H1 (cell line): Measurements from ENCODE around the gene GLRX. TPM values are rescaled to one million over a fixed set of nuclear protein-coding genes. Genes with fewer than 3 reads are reported as not detected.

Experiments used
- CTCF ChIA-PET: fragments of 300-600 bp; sonication (Branson Sonifier 250); formaldehyde crosslinking; loops from one replicate; lab custom pipeline; 2021; ENCODE audit not compliant: partially characterized antibody; lab: Charles Lee
- POLR2A ChIA-PET: fragments of 300-600 bp; sonication (Branson Sonifier 250); formaldehyde crosslinking; loops from one replicate; lab custom pipeline; 2021; ENCODE audit warnings: inconsistent platforms; ENCODE audit not compliant: partially characterized antibody; lab: Charles Lee
- DNase-seq, 2 experiments: peaks; one replicate each; pipeline versions ENCODE4 v3.0.0 to v3.0.0-alpha.2; 2010 to 2022; ENCODE audit warnings: low spot score in 2 of 2, low read depth in 1 of 2, mixed read lengths in 1 of 2
- FAIRE-seq: peaks from 2 replicates; lab custom pipeline; 2011; peaks lifted over from hg19 to GRCh38; lab: Jason Lieb, UNC
- H2AFZ ChIP-seq: 2 replicates; pipeline ENCODE4 v1.8.1; 2012; ENCODE audit warnings: low read length, inconsistent platforms
- H2AK5ac ChIP-seq: 2 replicates; pipeline ENCODE4 v1.6.1; 2013; ENCODE audit warnings: low read depth, low read length
- H2BK120ac ChIP-seq: replicated peaks from 2 replicates; pipeline ENCODE3; 2013; ENCODE audit warnings: low read depth, low read length, inconsistent platforms
- H2BK12ac ChIP-seq: 2 replicates; pipeline ENCODE4 v1.6.1; 2013; ENCODE audit warnings: low read depth, low read length
- H2BK15ac ChIP-seq: 2 replicates; pipeline ENCODE4 v1.6.1; 2013; ENCODE audit warnings: low read length
- H2BK20ac ChIP-seq: 2 replicates; pipeline ENCODE4 v1.6.1; 2013; ENCODE audit warnings: low read length
- H2BK5ac ChIP-seq: 2 replicates; pipeline ENCODE4 v1.6.1; 2013; ENCODE audit warnings: low read depth, low read length
- H3K14ac ChIP-seq: 2 replicates; pipeline ENCODE4 v1.6.1; 2013; ENCODE audit warnings: inconsistent platforms; ENCODE audit not compliant: insufficient read length
- H3K18ac ChIP-seq: 2 replicates; pipeline ENCODE4 v1.6.1; 2013; ENCODE audit warnings: low read length; ENCODE audit errors: extremely low read depth
- H3K23ac ChIP-seq: 2 replicates; pipeline ENCODE4 v1.6.1; 2013; ENCODE audit warnings: inconsistent platforms; ENCODE audit not compliant: insufficient read length
- H3K23me2 ChIP-seq: 2 replicates; pipeline ENCODE4 v1.6.1; 2013; ENCODE audit warnings: low read depth, low read length
- H3K27ac ChIP-seq: 2 replicates; pipeline ENCODE4 v1.6.1; 2011; ENCODE audit warnings: low read depth, low read length, inconsistent platforms
- H3K27me3 ChIP-seq, 4 experiments: replicated peaks in 1 of 4; 1 replicate in 1 of 4; 2 replicates in 3 of 4; pipeline versions ENCODE4 v1.6.1 to v1.8.1; 2011 to 2013; ENCODE audit warnings: low read length in 3 of 4, mild to moderate bottlenecking in 3 of 4, inconsistent platforms in 2 of 4, mixed read lengths in 2 of 4, moderate library complexity in 1 of 4; ENCODE audit not compliant: control insufficient read depth in 3 of 4, insufficient read depth in 3 of 4; ENCODE audit errors: extremely low read depth in 1 of 4
- H3K36me3 ChIP-seq, 4 experiments: 2 replicates each; pipeline versions ENCODE4 v1.6.1 to v1.8.1; 2011 to 2013; ENCODE audit warnings: mild to moderate bottlenecking in 4 of 4, low read length in 3 of 4, moderate library complexity in 2 of 4, control low read depth in 1 of 4, inconsistent platforms in 1 of 4; ENCODE audit not compliant: insufficient read depth in 4 of 4, control insufficient read depth in 2 of 4
- H3K4ac ChIP-seq: replicated peaks from 2 replicates; pipeline ENCODE3; 2013; ENCODE audit warnings: low read length, low read depth, mixed read lengths, inconsistent platforms; ENCODE audit not compliant: insufficient read length
- H3K4me1 ChIP-seq, 4 experiments: replicated peaks in 1 of 4; 1 replicate in 1 of 4; 2 replicates in 3 of 4; pipeline versions ENCODE4 v1.6.1 to v1.8.1; 2011 to 2013; ENCODE audit warnings: low read length in 3 of 4, inconsistent platforms in 2 of 4, mixed read lengths in 1 of 4; ENCODE audit not compliant: insufficient read depth in 4 of 4, control insufficient read depth in 3 of 4
- H3K4me2 ChIP-seq, 2 experiments: 2 replicates each; pipeline versions ENCODE4 v1.6.1 to v1.8.1; 2011 to 2013; ENCODE audit warnings: low read depth in 2 of 2, low read length in 2 of 2, control low read depth in 1 of 2, inconsistent platforms in 1 of 2, mild to moderate bottlenecking in 1 of 2; ENCODE audit not compliant: insufficient read depth in 1 of 2
- H3K4me3 ChIP-seq, 4 experiments: fragments of 200-600, 300-600 bp in 1 of 4; sonication (generic), shearing (Covaris generic), sonication (Bioruptor Twin) in 1 of 4; 2 replicates each; pipeline versions ENCODE4 v1.5.1 to v1.8.1; 2011 to 2016; ENCODE audit warnings: low read length in 4 of 4, low read depth in 3 of 4, control low read depth in 2 of 4, inconsistent platforms in 2 of 4, mild to moderate bottlenecking in 2 of 4, mixed read lengths in 1 of 4, moderate library complexity in 1 of 4; ENCODE audit not compliant: insufficient read depth in 2 of 4; ENCODE audit errors: extremely low read depth in 1 of 4
- H3K56ac ChIP-seq: replicated peaks from 2 replicates; pipeline ENCODE3; 2013; ENCODE audit warnings: low read depth, mild to moderate bottlenecking, mixed read lengths, low read length, inconsistent platforms; ENCODE audit not compliant: insufficient read length
- H3K79me1 ChIP-seq: 2 replicates; pipeline ENCODE4 v1.6.1; 2013; ENCODE audit warnings: low read depth, low read length, control low read depth
- H3K79me2 ChIP-seq, 2 experiments: 2 replicates each; pipeline versions ENCODE4 v1.6.1 to v1.8.1; 2012 to 2013; ENCODE audit warnings: low read length in 2 of 2, mild to moderate bottlenecking in 2 of 2, inconsistent platforms in 1 of 2; ENCODE audit not compliant: insufficient read depth in 2 of 2, control insufficient read depth in 1 of 2
- H3K9ac ChIP-seq, 4 experiments: replicated peaks in 1 of 4; 1 replicate in 1 of 4; 2 replicates in 3 of 4; pipeline versions ENCODE4 v1.6.1 to v1.8.1; 2011 to 2013; ENCODE audit warnings: low read depth in 3 of 4, low read length in 3 of 4, control low read depth in 2 of 4, mild to moderate bottlenecking in 2 of 4, moderate library complexity in 2 of 4, inconsistent platforms in 1 of 4; ENCODE audit errors: extremely low read depth in 1 of 4
- H3K9me3 ChIP-seq, 2 experiments: 2 replicates each; pipeline versions ENCODE4 v1.6.1 to v1.8.1; 2012 to 2013; ENCODE audit warnings: mild to moderate bottlenecking in 2 of 2, moderate library complexity in 2 of 2, control low read depth in 1 of 2, inconsistent platforms in 1 of 2, low read depth in 1 of 2, low read length in 1 of 2, mixed read lengths in 1 of 2; ENCODE audit not compliant: insufficient read depth in 2 of 2
- H4K20me1 ChIP-seq, 2 experiments: replicated peaks in 1 of 2; 2 replicates each; pipeline versions ENCODE3 to v1.8.1; 2011 to 2013; ENCODE audit warnings: inconsistent platforms in 2 of 2, low read length in 2 of 2, mild to moderate bottlenecking in 1 of 2; ENCODE audit not compliant: insufficient read depth in 2 of 2, control insufficient read depth in 1 of 2
- H4K5ac ChIP-seq: 2 replicates; pipeline ENCODE4 v1.6.1; 2013; ENCODE audit warnings: low read length, low read depth, mixed read lengths, inconsistent platforms; ENCODE audit not compliant: insufficient read length
- H4K8ac ChIP-seq: 2 replicates; pipeline ENCODE4 v1.8.0; 2013; ENCODE audit warnings: mild to moderate bottlenecking, moderate library complexity, low read length, inconsistent platforms; ENCODE audit not compliant: insufficient read depth; ENCODE audit errors: extremely low read depth
- H4K91ac ChIP-seq: replicated peaks from 2 replicates; pipeline ENCODE3; 2013; ENCODE audit warnings: low read length, mixed read lengths, inconsistent platforms; ENCODE audit not compliant: insufficient read length
- CHD1 ChIP-seq: IDR thresholded peaks from 2 replicates; pipeline ENCODE4 v1.6.1; 2012; ENCODE audit warnings: low read depth, low read length, improper control_type of control experiment
- CTBP2 ChIP-seq: IDR thresholded peaks from 2 replicates; pipeline ENCODE4 v1.7.0; 2011; ENCODE audit warnings: borderline replicate concordance, mild to moderate bottlenecking, moderate library complexity, mixed read lengths, low read length; ENCODE audit not compliant: insufficient read depth, insufficient read length
- E2F6 ChIP-seq: IDR thresholded peaks from 2 replicates; pipeline ENCODE4 v1.6.1; 2012; ENCODE audit warnings: inconsistent platforms
- FOSL1 ChIP-seq: IDR thresholded peaks from 2 replicates; pipeline ENCODE4 v1.6.1; 2011; ENCODE audit warnings: mild to moderate bottlenecking, low read depth, low read length, moderate library complexity; ENCODE audit not compliant: insufficient read depth
- JUN ChIP-seq: IDR thresholded peaks from 2 replicates; pipeline ENCODE4 v1.6.1; 2011; ENCODE audit warnings: low read depth, mild to moderate bottlenecking, improper control_type of control experiment, low read length
- RNF2 ChIP-seq: fragments of 200-900, 300-1000 bp; sonication (generic); IDR thresholded peaks from 2 replicates; pipeline ENCODE4 v1.7.1; 2016; ENCODE audit warnings: borderline replicate concordance, low read depth, mild to moderate bottlenecking, antibody characterized with exemption, low read length; ENCODE audit not compliant: poor library complexity, severe bottlenecking; ENCODE audit errors: missing control alignments
- SIN3A ChIP-seq, 2 experiments: IDR thresholded peaks in 1 of 2; conservative IDR thresholded peaks in 1 of 2; 2 replicates each; pipeline ENCODE4 v1.6.1; 2011 to 2012; ENCODE audit warnings: low read length in 2 of 2, improper control_type of control experiment in 1 of 2, low read depth in 1 of 2, mild to moderate bottlenecking in 1 of 2
- SP2 ChIP-seq: IDR thresholded peaks from 2 replicates; pipeline ENCODE4 v1.6.1; 2012; ENCODE audit warnings: mild to moderate bottlenecking, low read length, inconsistent platforms
- TBP ChIP-seq: IDR thresholded peaks from 2 replicates; pipeline ENCODE4 v1.6.1; 2011; ENCODE audit warnings: low read depth, low read length, improper control_type of control experiment
- USF2 ChIP-seq: IDR thresholded peaks from 2 replicates; pipeline ENCODE4 v1.6.1; 2011; ENCODE audit warnings: low read length, improper control_type of control experiment
- YY1 ChIP-seq: IDR thresholded peaks from 2 replicates; pipeline ENCODE4 v1.6.1; 2011; ENCODE audit warnings: low read depth, mild to moderate bottlenecking, low read length
- WGBS, 2 experiments: shearing (Covaris generic) in 1 of 2; methylation state at CpG; one replicate each; pipeline versions ENCODE4 v1.1.6 to v1.1.7; 2013 to 2015; ENCODE audit warnings: low lambda C conversion rate in 2 of 2, mixed read lengths in 2 of 2, inconsistent platforms in 1 of 2, low coverage in 1 of 2, missing lambda C conversion rate in 1 of 2; ENCODE audit not compliant: insufficient replicate concordance in 2 of 2, insufficient coverage in 1 of 2, insufficient read length in 1 of 2; ENCODE audit errors: extremely low coverage in 1 of 2, missing lambda C conversion rate in 1 of 2; 5-methylcytosine and 5-hydroxymethylcytosine counted together
- polyA plus RNA-seq, 7 experiments: library from polyadenylated mRNA; depleted of rRNA in 3 of 7; stranded (reverse) in 5 of 7; unstranded in 2 of 7; fragments of >200 nt in 5 of 7; fragments of 200-250 nt in 2 of 7; gene quantifications; 1 replicate in 5 of 7; 2 replicates in 1 of 7; 4 replicates in 1 of 7; pipeline versions ENCODE4 v1.2.1 to v1.2.3, GENCODE V29; 2011 to 2013; ENCODE audit warnings: missing spikeins in 2 of 7, mixed read lengths in 2 of 7
- total RNA-seq: library from RNA; stranded (reverse); fragmentation: NEBNext Ultra II Directional; extraction: Animal tissue kit (Norgen Biotek cat#: 25700); gene quantifications from 2 replicates; pipeline ENCODE4 v1.2.1, GENCODE V29; 2021

Gene GLRX
- total and polyA plus RNA-seq, 2 of the 8 experiments (the other 6 are each of a cell fraction or from before 2014, with no cell fraction given), result 22.9 to 31.2 TPM

- Histone ChIP-seq H3K23me2 (no peaks in the 10 kb centered on the region; the same call in 1 of the 2 replicates), H3K27ac (no peak overlapping the region), H2BK12ac (no peak overlapping the region), H3K9me3 (no peaks in the 10 kb centered on the region; a peak in 1 of 4 replicates), H2BK120ac (no peak overlapping the region), H2BK20ac (no peak overlapping the region), H3K18ac (no peak overlapping the region), H2BK5ac (no peak overlapping the region), H3K4me3 (no peak overlapping the region), H3K79me2 (no peaks in the 10 kb centered on the region), H4K8ac (no peak overlapping the region), H3K36me3 (no peaks in the 10 kb centered on the region), H3K23ac (no peak overlapping the region), H4K91ac (no peak overlapping the region), H3K9ac (no peak overlapping the region), H3K79me1 (no peaks in the 10 kb centered on the region), H2BK15ac (no peak overlapping the region), H3K14ac (no peak overlapping the region), H3K56ac (no peak overlapping the region), H2AK5ac (no peak overlapping the region), H3K27me3 (no peaks in the 10 kb centered on the region), H3K4me1 (no peaks in the 10 kb centered on the region), H2AFZ (no peak overlapping the region), H4K20me1 (no peaks in the 10 kb centered on the region), H3K4ac (no peak overlapping the region), H3K4me2 (no peak overlapping the region), H4K5ac (no peak overlapping the region)
- ChIA-PET CTCF (interaction anchor here (0.6 to 5.7 kb wide), 12 partner anchors 9 to 486 kb away, joined by 3 to 120 read pairs (median 6); partner anchors contain the start of gene RFESD), POLR2A (no interaction called here)
- WGBS, 2 experiments, result 95% methylated on average over 5 of the region's 5 CpGs; no CpG with 5 or more reads in 1 of the 2 experiments
- DNase-seq (no peak), FAIRE-seq (no peak)
- no peak for TF ChIP-seq SIN3A (conservative IDR thresholded peaks at IDR 0.05 in 1 of 2, IDR thresholded peaks at IDR 0.05 in 1 of 2; ENCODE audit: low read depth in 1 of 2, low read length in 2 of 2)
- TF ChIP-seq RNF2, result no peak
- TF ChIP-seq CTBP2, result no peak
- TF ChIP-seq CHD1, result no peak
- TF ChIP-seq E2F6, result no peak
- TF ChIP-seq SP2, result no peak
- TF ChIP-seq TBP, result no peak
- TF ChIP-seq JUN, result no peak
- no peak for TF ChIP-seq YY1
- no peak for TF ChIP-seq USF2
- no peak for TF ChIP-seq FOSL1
These were observed 27.9 kb upstream of the GLRX start for GRCh38 chr5:95850391-95850894.
